ENCODE results near the gene CD63.

CD63 gene

DNA sequence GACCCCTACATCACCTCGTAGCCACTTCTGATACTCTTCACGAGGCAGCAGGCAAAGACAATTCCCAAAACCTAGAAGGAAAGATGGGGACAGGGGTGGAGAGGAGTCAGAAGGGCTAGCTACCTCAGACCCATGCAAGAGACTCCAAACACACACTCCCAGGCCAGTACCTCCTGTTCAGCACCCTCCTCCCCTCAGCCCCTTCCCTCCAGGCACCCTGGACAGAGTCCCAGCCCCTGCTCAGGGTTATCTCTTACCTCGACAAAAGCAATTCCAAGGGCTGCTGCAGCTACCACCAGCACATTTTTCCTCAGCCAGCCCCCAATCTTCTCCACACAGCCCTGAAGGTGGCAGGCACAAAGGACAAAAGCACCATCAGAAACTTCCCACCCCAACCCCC lies 3.3 kb downstream of the CD63 start:
- DNase-seq (ENCODE audit: insufficient read length, low spot score) (no peak), FAIRE-seq (no peak)
- TF ChIP-seq, protein P1, sequence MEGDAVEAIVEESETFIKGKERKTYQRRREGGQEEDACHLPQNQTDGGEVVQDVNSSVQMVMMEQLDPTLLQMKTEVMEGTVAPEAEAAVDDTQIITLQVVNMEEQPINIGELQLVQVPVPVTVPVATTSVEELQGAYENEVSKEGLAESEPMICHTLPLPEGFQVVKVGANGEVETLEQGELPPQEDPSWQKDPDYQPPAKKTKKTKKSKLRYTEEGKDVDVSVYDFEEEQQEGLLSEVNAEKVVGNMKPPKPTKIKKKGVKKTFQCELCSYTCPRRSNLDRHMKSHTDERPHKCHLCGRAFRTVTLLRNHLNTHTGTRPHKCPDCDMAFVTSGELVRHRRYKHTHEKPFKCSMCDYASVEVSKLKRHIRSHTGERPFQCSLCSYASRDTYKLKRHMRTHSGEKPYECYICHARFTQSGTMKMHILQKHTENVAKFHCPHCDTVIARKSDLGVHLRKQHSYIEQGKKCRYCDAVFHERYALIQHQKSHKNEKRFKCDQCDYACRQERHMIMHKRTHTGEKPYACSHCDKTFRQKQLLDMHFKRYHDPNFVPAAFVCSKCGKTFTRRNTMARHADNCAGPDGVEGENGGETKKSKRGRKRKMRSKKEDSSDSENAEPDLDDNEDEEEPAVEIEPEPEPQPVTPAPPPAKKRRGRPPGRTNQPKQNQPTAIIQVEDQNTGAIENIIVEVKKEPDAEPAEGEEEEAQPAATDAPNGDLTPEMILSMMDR (IDR thresholded peaks at IDR 0.05; ENCODE audit: insufficient read depth, missing control alignments): no peak

DNA sequence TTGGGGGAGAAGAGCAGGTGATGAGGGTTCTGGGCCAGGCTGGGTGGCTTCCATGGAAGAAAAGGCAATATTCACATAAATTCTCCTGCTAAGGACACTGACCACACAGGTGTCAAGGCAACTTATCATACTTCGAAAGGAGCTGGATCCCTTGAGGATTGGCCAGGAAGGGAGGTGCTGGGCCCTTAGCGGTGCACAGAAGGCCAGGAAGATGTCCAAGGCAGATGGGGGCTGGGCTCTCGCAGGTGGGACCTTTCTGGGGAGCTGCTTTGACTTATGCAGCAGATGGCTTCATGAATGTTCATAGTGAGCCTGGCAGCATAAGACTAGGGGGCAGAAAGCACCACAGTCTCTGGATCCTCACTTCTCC lies 3.9 kb downstream of the CD63 start:
- TF ChIP-seq, protein P1 (IDR thresholded peaks at IDR 0.05; ENCODE audit: insufficient read depth, missing control alignments): no peak
- no peak for FAIRE-seq
- no peak for DNase-seq (ENCODE audit: insufficient read length, low spot score)

DNA sequence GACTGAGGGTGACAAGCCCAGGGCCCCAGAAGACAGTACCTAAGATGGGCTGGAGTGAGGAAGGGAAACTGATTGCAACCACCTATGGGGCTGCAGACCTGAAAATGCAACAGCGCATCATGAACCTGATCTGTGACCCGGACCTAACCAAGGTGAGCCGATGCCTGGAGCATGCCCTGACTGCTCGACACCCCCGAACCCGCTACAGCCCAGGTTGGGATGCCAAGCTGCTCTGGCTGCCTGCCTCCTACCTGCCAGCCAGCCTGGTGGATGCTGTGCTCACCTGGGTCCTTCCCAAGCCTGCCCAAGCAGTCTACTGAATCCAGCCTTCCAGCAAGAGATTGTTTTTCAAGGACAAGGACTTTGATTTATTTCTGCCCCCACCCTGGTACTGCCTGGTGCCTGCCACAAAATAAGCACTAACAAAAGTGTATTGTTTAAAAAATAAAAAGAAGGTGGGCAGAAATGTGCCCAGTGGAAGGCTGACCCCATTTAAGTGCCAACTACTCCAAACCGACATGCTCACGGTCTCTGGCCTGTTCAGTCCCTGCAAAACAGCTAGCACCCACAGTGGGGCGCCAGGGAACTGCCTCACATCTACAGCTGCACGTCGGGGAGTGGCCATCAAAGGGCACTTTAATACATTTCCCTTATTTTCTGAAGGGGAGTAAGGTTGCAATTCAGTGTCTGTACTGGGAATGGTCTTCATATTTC lies 4.4 kb downstream of the CD63 start:
- TF ChIP-seq, protein P1 (IDR thresholded peaks at IDR 0.05; ENCODE audit: insufficient read depth, missing control alignments): peak; percentile 68
- FAIRE-seq: no peak
- DNase-seq (ENCODE audit: insufficient read length, low spot score): no peak

DNA sequence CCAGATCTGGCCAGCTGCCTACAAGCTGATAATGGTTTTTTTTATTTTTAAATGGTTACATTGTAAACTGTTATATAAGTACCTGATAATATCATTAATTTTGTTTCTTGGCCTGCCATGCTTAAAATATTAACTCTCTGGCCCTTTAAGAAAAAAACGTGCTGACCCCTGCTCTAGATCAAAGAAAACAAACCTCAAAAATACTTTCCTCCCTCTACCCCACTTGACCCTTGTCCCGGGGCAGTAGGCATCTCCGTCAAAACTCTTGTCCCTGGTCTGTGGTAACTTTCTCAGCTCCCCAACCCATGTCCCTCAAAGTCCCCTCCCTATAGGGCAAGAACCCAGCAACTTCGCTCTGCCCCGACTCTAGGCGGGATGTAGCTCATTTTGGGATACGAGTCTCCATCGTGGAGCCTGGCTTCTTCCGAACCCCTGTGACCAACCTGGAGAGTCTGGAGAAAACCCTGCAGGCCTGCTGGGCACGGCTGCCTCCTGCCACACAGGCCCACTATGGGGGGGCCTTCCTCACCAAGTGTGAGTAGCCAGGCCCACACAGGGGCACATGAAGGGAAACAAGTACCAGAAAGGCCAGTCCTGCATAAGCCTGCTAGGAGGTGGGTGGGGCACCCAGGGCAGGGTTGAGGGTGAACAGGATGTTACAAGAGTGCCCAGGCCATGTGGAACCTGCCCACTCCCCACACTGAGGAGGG lies 5.1 kb downstream of the CD63 start:
- FAIRE-seq (no peak), DNase-seq (ENCODE audit: insufficient read length, low spot score) (no peak)
- TF ChIP-seq, protein P1 (IDR thresholded peaks at IDR 0.05; ENCODE audit: insufficient read depth, missing control alignments): no peak

DNA sequence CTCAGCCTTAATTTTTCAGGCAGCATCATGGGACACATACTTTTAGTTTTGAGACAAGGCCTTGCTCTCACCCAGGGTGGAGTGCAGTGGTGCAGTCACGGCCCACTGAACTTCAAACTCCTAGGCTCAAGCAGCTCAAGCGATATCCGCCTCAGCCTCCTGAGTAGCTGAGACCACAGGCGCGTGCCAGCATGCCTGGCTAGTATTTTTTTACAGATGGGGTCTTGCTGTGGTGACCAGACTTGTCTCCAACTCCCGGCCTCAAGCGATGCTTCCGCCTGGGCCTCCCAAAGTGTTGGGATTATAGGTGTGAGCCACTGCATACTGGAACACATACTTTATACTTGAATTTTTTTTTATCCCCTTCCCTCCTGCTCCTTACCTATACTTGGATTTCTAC lies 5.9 kb downstream of the CD63 start:
- no peak for DNase-seq (ENCODE audit: insufficient read length, low spot score)
- FAIRE-seq: no peak
- TF ChIP-seq, protein P1 (IDR thresholded peaks at IDR 0.05; ENCODE audit: insufficient read depth, missing control alignments): no peak

DNA sequence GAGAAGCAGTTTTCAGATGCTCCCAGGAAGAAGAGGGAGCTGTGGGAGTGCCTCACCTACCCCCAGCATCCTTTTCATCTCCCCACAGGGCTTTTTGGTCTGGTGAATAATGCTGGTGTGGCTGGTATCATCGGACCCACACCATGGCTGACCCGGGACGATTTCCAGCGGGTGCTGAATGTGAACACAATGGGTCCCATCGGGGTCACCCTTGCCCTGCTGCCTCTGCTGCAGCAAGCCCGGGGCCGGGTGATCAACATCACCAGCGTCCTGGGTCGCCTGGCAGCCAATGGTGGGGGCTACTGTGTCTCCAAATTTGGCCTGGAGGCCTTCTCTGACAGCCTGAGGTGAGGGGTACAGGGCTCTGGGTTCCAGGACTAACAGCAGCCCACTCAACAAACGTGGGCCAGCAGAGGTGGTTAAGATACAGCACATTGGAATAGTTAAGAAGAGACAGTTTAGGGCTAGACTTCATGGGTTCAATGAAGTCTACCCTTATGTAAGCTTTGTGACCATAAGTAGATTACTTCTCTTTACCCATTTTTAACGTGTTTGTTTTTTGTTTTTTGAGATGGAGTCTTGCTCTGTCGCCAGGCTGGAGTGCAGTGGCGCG lies 7.1 kb downstream of the CD63 start:
- FAIRE-seq (no peak), DNase-seq (ENCODE audit: insufficient read length, low spot score) (no peak)
- TF ChIP-seq, protein P1 (IDR thresholded peaks at IDR 0.05; ENCODE audit: insufficient read depth, missing control alignments): no peak

All from D721Med (cell line).